HG03469 (cell line): Measurements from ENCODE around the gene ARPC1A.
"Not testable (repeated sequence)": the region's sequence is repeated elsewhere in the genome, so short reads cannot be mapped to it uniquely, and the experiment has no call there.

Experiments
- ATAC-seq: cut with Tn5 transposase; IDR thresholded peaks from one replicate; pipeline ENCODE4 v1.9.1; 2021; ENCODE audit warnings: mild to moderate bottlenecking, moderate library complexity, moderate number of reproducible peaks; ENCODE audit not compliant: unreplicated experiment

The ARPC1A gene

GRCh38 chr7:99325592-99326407 is at the start of gene ARPC1A:
ARPC1A (plus strand) TSS chr7:99325898; CDS start chr7:99333354, 7,456 bp downstream.
- peak; percentile 83 for ATAC-seq

DNA sequence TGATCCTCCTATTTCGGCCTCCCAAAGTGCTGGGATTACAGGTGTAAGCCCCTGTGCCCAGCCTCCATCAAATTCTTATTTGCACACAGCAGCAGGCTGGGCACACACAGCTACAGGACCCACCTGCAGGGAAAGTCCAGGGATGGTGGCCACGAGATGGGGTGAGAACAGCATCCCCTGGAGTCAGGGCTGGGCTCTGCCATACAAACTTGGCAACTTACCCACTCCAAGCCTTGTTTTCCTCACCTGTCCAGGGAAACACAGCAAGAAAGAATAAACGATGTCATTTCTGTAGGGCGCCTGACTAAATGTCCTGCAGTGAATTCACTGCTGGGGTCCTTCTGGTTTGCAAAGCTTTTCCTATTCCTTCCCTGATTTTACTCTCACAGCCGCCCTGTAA is 47.5 kb upstream of the ARPC1A start:
- ATAC-seq = no peak

GRCh38 chr7:99284165-99284564 is 41.5 kb upstream of the ARPC1A start:
- ATAC-seq = not testable (repeated sequence)

- ATAC-seq = no peak
Observed at GRCh38 chr7:99287779-99288534, 37.7 kb upstream of the ARPC1A start.

- ATAC-seq = no peak
Observed at GRCh38 chr7:99289185-99289584, 36.5 kb upstream of the ARPC1A start.

DNA sequence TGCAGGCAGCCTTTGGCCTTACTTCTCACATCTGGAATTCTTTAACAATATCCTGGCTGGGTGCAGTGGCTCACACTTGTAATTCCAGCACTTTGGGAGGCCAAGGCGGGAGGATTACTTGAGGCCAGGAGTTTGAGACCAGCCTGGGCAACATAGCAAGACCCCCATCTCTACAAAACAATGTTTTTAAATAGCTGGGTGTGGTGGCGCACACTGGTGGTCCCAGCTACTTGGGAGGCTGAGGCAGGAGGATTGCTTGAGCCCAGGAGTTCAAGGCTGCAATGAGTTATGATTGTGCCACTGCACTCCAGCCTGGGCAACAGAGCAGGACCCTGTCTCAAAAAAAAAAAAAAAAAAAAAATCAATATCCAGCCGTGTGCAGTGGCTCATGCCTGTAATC is 35.5 kb upstream of the ARPC1A start:
- ATAC-seq = not testable (repeated sequence)

DNA sequence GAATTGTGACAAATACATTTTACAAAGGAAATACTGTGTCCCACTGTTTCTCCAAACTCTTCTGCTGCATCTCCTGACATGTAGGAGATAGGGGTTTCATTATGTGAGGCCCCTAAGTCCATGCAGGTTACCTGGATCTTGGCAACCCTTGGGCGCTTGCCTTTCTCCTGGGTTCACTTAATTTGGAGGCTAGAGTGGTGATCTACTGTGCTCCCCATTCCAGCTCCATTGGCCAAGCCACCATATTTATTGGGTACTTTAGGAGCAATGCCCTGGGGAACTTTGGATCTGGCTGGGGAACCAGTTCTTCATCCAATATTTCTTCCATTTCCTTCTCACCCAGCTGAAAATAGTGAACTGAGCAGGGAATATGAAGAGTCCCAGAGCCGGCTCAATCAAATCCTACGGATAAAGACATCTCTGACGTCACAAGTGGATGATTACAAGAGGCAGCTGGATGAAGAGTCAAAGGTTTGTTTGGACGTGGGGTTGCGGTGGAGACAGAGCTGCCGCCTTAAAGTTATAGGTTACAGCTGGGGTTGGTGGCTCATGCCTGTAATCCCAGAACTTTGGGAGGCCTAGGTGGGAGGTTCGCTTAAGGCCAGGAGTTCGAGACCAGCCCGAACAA is 34.6 kb upstream of the ARPC1A start:
- ATAC-seq = no peak

DNA sequence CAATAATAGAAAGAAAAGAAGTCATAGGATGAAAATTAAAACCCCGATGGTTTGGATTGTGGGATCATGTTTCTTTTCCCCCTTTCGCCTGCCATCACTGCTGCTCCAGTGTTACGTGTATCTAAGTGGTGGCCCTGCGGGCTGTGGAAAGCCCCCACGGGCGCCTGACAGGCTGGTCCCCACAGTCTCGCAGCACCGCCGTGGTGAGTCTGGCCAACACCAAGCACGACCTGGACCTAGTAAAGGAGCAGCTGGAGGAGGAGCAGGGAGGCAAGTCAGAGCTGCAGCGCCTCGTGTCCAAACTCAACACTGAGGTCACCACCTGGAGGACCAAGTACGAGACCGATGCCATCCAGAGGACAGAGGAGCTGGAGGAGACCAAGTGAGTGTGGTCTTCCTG is 33.6 kb upstream of the ARPC1A start:
- no peak for ATAC-seq

GRCh38 chr7:99293167-99293566 is 32.5 kb upstream of the ARPC1A start:
- ATAC-seq = no peak

DNA sequence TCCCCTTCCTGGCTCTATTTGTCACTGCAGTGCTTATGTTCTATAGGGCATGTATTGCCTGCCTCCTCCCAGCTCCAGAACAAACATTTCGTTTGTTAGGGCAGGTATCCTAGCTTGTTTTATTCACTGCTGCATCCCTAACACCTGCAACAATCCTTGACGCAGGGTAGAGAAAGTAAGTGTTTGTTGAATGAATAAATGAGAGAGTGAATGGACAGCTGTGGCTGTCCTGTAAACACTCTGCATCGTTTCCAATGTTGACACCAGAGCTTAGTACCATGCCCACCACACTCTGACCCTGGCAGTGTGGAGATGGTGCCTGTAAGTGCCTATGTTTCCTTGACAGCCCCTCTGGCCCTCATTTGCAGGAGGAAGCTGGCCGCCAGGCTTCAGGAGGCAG is 32.0 kb upstream of the ARPC1A start:
- ATAC-seq = no peak

GRCh38 chr7:99296471-99296870 is 29.2 kb upstream of the ARPC1A start:
- ATAC-seq = no peak

DNA sequence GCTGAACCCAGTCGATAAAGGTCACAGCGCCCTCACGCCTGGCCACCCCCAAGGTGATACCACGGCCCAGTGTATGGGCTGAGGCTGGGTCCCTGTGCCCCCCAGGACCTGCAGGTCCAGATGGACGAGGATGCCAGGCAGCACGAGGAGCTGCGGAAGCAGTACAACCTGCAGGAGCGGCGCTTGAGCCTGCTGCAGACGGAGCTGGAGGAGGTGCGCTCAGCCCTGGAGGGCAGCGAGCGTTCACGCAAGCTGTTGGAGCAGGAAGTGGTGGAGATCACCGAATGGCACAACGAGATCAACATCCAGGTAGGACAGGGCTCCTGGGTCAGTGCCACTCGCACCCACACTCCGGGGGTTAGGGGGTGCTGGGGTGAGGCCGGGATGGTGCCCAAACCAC is 24.2 kb upstream of the ARPC1A start:
- no peak for ATAC-seq

GRCh38 chr7:99305473-99306260 is 20.0 kb upstream of the ARPC1A start:
- ATAC-seq = no peak

DNA sequence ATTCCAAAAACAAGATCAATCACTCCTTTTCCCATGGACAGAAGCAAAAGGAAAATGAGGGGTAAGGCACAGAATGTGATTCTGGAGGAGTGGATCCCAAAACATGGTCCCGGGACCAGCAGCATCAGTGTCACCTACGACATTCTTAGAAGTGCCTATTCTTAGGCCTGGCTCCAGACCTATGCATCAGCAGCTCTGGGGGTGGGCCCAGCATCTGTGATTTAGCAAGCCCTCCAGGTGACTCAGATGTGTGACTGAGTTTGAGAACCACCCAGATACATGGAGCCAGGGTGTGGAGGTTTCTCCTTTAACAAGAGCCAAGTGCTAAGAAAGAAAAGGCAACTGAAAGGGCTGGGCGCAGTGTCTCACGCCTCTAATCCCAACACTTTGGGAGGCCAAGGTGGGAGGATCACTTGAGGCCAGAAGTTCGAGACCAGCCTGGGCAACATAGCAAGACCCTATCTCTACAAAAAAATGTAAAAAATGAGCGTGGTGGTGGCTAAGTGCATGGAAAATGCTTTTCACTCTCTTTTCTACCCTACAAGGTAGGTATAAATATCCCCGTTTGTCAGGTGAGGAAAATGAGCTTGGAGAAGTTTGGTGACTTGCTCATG is 17.1 kb upstream of the ARPC1A start:
- ATAC-seq = no peak

DNA sequence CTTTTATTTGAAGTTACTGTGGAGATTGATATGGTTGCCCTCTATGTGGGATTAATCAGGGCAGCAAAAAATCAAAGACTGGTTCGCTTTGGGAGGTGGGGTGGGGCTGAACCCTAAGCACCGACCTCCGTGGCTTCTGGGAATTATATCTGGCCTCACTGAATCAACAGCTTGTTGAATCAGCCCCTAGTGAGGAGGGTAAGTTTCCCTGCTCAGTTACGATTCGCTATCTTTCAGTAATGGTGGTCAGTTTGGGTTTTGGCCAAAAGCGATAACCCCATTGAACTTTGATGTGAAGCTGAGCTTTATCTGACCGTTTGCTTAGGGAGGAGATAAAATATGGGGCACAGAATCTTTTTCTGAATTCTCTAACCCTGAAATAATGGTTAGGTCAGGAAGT is 16.6 kb upstream of the ARPC1A start:
- ATAC-seq = no peak

GRCh38 chr7:99310004-99310403 is 15.7 kb upstream of the ARPC1A start:
- ATAC-seq = no peak

GRCh38 chr7:99311702-99312101 is 14.0 kb upstream of the ARPC1A start:
- ATAC-seq = no peak

DNA sequence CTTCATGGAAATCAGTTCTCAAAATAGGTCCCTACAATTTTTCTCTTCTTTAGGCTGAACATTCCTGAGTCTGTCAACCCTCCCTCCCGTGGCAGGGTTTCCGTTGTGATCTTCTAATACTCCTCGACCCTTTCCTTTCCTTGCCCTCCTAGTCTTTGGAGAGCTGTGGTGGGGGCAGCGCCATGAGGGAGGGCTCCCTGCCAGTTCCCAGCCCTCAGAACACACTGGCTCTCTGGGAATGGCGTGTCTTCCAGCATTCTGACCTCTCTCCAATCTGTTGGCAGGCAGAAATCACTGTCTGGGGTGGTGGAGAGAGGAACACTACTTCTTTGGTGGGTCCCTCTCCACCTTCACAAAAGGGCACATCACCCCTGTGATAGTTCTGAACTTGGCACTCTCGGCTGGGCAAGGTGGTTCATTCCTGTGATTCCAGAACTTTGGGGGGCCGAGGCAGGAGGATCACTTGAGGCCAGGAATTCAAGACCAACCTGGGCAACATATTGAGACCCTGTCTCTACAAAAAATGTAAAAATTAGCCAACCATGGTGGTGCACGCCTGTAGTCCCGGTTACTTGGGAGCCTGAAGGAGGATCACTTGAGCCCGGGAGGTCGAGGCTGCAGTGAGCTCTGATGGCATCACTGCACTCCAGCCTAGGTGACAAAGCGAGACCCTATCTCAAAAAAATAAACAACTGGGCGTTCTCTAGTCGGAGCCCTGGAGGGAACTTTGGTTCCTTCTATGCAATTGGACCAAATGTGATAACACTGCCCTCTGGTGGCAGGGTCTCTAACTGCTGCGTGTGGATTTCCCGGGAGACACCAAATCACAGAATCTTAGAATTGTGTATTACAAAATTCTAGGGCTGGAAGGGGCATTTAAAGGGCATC is 13.1 kb upstream of the ARPC1A start:
- no peak for ATAC-seq

DNA sequence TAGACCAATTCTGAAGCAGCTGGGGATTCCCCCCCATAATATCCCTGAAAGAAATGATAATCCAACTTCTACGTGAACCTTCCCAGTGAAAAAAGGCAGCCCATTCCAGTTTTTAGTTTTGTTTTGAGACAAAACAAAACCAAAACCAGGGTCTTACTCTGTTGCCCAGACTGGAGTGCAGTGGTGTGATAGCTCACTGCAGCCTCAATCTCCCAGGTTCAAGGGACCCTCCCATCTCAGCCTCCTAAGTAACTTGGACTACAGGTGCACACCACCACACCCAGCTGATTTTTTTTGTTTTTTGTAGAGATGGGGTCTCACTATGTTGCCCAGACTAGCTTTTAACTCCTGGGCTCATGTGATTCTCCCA is 12.5 kb upstream of the ARPC1A start:
- ATAC-seq = no peak

DNA sequence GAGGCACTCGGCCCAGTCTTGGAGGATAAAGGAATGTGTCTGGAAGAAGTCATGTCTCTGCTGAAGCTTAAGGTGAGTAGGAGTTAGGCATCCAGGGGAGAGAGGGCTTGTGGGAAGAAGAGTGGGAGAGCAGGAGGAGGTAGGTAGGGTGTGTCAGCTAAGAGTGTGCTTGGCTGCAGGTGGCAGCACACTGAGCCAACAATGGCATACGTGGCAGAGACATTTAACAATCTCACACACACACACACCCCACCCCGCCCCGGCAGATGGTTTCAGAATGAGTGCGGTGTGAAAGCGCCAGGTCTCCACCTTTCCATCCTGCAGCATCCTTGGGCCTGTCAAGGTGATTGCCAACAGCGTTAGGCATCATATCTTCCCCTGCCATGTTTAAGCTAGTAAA is 11.2 kb upstream of the ARPC1A start:
- ATAC-seq = no peak
